HS-5 (cell line): ENCODE results near the gene UFD1.
A peak's percentile ranks its signal among the peaks of the same experiment; 100 is the strongest.

Experiments used
- DNase-seq: peaks from one replicate; pipeline ENCODE4 v3.0.0-alpha.2; 2012; ENCODE audit warnings: low read depth

The UFD1 gene

DNA sequence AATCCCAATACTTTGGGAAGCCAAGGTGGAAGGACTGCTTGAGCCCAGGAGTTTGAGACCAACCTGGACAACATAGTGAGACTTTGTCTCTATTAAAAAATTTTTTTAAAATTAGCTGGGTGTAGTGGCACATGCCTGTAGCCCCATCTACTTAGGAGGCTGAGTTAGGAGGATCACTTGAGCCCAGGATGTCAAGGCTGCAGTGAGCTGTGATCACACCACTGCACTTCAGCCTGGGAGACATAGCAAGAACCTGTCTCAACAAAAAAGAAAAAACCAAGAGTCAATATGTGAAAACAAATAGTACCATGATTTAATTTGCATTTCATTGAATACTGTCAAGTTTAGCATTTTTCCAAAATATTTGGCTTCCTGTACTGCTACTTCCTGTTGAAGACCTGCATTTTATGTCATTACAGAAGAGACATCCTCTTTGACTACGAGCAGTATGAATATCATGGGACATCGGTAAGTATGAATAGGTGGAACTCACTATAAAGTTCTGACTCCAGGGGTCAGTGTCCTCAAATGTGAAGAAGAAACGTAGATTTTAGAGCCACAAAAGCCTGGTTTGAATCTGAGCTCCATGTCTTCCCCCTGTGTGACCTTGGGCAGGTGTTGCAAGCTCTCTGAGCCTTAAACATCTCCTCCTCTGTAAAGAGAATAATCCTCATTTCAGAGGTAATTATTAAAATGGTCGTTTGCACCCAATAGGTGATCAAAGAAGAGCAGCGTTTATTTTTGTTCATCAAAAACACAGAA lies 16.8 kb upstream of the UFD1 start:
- no peak for DNase-seq

- DNase-seq, result no peak
Observed at GRCh38 chr22:19494676-19495173, 15.7 kb upstream of the UFD1 start.

DNA sequence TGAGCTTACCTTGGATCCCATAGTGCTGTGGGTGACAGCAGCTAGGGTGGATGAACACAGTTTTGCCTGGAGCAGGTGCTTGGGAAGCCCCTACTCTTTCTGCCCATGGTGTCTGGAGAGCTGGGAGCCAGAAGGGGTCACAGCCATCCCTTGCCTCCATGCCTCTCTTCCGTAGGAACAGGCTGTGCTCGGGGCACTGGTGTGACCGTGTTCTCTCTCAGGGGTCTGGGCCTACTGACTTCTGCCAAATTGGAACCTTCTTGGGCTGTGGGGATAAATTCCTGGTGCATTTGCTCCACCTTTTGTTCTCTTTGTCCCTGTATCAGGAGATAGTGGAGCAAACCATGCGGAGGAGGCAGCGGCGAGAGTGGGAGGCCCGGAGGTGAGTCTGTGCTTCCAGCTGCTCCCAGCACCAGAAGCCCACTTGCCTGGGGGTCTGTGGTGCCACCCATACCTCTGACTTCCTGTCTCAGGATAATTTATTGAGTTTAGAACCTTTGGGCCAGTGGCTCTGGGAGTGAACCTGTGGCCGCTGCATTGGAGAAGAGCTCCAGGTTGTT lies 15.1 kb upstream of the UFD1 start:
- DNase-seq, result no peak

DNA sequence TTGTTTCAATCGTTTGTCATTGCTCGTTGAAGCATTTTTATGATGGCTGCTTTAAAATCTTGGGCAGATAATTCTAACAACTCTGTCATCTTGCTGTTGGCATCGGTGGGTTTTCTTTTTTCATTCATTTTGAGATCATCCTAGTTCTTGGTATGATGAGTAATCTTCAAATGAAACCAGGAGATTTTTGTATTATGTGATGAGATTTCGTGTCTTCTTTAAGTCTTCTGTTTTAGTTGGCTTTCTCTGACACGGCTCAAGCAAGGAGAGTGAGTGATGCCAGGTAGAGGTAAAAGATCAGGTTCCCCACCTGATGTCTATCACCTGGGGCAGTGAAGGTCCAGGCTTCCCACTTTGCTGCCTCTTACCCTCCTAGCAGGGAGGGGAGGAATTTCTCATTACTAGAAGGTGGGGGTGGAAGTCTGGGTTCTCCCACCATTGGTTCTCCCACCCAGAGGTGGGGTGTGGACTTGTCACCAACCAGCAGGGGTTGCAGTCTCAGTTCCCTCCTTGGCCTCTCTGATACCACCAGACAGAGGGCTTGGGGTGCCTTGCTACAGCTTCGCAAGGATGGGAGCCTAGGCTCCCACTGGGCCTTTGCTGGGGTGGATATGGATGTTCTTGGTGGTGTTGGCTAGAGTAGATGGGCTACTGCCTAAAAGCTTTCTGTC lies 13.6 kb upstream of the UFD1 start:
- no peak for DNase-seq

- no peak for DNase-seq
Observed at GRCh38 chr22:19490628-19491230, 11.7 kb upstream of the UFD1 start.

DNA sequence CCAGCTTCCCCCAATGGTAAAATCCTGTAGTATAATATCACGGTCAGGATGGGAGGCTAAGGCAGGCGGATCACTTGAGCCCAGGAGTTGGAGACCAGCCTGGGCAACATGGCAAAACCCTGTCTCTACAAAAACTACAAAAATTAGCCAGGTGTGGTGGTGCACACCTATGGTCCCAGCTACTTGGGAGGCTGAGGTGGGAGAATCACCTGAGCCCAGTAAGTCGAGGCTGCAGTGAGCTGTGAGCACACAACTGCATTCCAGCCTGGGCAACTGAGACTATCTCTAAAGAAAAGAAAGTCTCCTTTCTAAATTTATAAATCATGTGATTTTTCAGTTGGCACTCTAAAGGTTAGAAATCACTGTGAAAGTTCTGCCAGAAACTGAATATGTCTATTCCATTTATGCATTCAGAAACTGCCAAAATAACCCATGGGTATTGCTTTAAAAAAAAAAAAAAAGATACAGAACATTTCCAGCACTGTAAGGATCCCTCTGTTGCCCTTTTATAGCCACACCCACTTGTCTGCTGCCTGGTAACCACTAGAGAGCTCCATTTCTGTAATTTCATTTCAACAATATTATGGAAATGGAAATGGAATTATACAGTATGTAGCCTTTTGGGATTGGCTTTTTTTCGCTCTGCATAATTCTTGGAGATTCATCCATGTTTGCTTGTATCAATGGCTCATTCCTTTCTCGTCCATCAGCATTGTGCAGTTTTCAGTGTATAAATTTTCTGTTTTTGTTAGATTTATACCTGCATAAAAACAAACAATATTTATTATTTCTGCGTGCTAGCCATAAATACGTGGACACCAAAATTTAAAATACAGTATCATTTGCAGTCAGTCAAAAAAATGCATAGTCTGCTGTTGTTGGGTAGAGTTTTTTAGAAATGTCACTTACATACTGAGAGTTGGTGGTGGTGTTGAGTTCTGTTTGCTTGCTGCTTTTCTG lies 10.2 kb upstream of the UFD1 start:
- no peak for DNase-seq

GRCh38 chr22:19488285-19488684 lies 9.3 kb upstream of the UFD1 start:
- no peak for DNase-seq

GRCh38 chr22:19483481-19484244 lies 4.7 kb upstream of the UFD1 start:
- peak; percentile 72 for DNase-seq

GRCh38 chr22:19482297-19482696 lies 3.3 kb upstream of the UFD1 start:
- DNase-seq, result no peak

GRCh38 chr22:19480789-19481188 lies 1.8 kb upstream of the UFD1 start:
- no peak for DNase-seq

DNA sequence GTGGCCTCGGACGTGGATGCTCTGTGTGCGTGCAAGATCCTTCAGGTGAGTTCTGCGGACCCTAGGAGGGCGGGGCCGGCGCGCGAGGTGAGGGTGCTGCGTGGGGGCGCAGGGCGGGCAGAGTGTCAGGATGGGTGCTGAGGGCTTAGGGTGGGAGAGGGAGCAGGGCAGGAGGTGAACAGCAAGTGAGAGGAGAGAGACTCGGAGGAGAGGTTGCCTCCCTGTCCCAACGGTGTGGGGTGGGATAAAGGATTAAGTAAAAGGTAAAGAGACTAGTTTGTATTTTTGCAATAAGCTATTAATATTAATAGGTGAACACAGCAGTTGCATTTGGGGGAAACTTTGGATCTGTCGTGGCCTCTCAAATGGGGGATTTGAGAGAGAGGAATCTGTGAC lies 1.2 kb upstream of the UFD1 start:
- DNase-seq, result no peak

DNA sequence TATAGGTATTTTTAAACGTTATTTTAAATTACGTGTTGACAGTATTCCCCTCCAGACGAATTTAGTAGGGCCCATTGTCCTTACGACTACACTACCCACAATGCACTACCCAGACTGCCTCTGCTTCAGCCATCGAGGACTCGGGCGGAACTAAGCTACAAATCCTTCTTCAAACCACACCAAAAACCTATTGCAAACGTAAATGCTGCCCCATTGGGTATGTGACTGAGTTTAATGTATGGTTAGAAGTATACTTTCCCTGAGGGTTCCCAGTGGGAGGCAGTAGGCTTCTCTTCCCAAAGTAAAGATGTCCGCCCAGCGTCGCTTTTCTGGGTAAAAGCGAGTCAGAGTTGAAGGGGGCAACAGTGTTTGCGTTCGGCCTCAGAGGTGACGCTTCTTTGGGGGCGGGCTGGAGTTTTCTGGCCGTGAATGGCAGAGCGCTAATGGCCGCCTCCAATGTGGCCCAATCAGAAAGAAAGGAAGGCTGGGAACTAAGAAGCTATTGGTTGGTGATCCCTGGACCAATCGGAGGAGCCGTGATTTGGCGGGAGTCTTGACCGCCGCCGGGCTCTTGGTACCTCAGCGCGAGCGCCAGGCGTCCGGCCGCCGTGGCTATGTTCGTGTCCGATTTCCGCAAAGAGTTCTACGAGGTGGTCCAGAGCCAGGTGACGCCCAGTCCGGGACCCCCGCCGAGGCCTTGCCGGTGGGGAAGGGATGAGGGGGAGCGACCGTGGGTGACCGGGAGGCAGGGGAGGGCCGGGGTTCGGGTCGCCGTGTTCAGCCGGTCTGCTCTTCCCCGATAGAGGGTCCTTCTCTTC lies 571 bp upstream of the UFD1 start, which contains the start of gene CDC45:
Gene CDC45 (plus strand): TSS at position 566 of the 818 bp plus-strand sequence. CDS start 49 bp downstream, at position 615.
- DNase-seq, result peak; percentile 97

- DNase-seq, result no peak
Observed at GRCh38 chr22:19478045-19478900, 720 bp downstream of the UFD1 start.

DNA sequence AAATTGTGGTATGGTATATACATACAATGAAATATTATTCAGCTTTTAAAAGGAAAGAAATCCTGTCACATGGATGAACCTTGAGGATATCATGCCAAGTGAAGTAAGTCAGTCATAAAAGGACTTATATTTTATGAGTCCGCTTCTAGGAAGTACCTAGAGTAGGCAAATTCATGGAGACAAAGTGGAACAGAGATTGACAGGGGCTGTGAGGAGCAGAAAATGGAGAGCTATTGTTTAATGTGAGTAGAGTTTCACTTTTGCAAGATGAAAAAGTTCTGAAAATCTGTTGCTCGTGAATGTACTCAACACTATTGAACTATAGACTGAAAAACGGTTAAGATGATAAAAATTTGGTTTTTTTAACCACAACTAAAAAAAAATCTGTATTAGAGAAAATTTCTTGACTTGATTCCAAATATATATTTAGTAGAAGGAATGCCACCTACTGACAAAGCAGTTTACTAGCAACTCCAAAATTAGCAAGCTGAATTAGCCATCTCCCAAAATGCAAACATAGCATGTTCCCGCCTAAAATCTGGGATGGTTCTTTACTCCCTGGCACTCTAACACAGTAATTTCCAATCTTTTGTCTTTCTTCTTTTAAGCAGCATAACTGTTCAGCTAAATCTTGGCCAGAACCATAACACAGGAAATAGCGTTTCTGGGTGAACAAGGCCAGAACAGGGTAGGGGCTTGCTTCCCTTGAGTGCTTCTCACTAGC lies 1.5 kb downstream of the UFD1 start:
- DNase-seq, result no peak

DNA sequence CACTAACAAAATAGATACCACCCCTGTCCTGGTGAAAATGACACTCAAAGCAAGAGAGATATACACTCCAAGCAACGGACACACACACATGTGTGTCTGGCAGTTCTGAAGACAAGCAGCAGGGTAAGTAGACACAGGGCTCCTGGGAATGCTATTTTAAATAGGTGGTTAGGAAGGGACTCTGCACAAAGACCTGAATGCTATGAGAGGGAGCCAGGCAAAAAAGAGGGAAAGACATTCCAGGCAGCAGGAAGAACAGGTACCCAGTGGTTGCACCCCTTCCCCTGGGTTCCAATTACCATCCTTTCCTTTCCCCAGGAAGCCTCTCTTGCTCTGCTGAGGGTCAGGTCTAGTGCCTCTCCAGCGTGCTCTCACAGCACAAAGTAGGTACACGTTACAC lies 3.0 kb downstream of the UFD1 start:
- no peak for DNase-seq

DNA sequence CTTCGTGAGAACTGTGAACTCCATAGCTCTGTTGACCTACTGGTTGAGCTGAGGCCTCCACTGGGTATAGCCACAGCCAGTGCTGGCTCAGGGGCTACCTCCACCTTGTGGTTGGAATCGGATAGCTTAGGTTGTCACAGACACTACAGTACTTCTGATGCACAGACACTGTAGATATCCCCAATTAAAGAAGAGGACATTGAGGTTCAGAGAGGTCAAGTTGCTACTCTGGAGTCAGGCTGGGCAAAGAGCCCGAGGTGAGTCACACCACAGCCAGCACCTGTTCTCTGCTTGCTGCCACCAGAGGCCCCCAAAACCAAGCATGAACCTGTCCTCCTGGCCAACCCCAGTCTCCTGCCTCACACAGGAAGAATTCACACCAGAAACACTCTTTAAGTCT lies 5.4 kb downstream of the UFD1 start:
- DNase-seq, result no peak

- no peak for DNase-seq
Observed at GRCh38 chr22:19472233-19472632, 6.8 kb downstream of the UFD1 start.

DNA sequence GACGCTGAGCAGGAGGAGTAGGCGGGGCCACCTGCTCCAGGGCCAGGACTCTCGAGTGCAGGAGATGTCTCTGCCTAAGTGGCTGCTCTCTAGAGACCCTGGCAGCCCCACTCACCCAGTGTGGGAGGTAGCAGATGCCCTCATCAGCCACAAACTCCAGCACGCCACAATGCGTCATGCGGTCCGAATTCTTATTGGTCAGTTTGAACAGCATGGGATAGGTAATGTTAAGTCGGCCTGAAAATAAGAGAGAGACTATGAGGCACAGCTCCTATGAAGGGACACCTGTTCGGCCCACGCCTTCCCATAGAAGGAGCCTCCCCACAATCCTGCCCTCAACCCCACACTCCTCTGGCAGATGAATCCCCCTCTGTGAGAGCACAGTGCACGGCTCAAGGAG lies 7.4 kb downstream of the UFD1 start:
- no peak for DNase-seq
